ENCODE data around the gene TNFRSF25. TPM values are rescaled to one million over a fixed set of nuclear protein-coding genes. Genes with fewer than 3 reads are reported as not detected.

Gene TNFRSF25
- total RNA-seq, 4 donors from 2014 or later = 53.7 to 168 (median 75.7) TPM

- intact Hi-C loops (cut with DNase I; ENCODE audit: low total_unique reads) = no loop called here
- TF ChIP-seq CTCF (IDR thresholded peaks at IDR 0.05) (no peak), POLR2A (IDR thresholded peaks at IDR 0.05) (no peak)
- DNase-seq (ENCODE audit: low spot score in 2 of 2) = peak in 1 of 2 donors; percentile 54
- 64 to 66% methylated on average over 51 to 61 of the region's 67 CpGs for WGBS, 2 donors
- no peak overlapping the region for H3K4me3 ChIP-seq (ENCODE audit: low read depth, poor library complexity, severe bottlenecking)
Observed at GRCh38 chr1:6471086-6471969, 5.4 kb upstream of the TNFRSF25 start.

GRCh38 chr1:6470132-6471085 lies 4.4 kb upstream of the TNFRSF25 start:
- TF ChIP-seq POLR2A (IDR thresholded peaks at IDR 0.05) (no peak), CTCF (IDR thresholded peaks at IDR 0.05) (no peak)
- intact Hi-C loops (cut with DNase I; ENCODE audit: low total_unique reads) = no loop called here
- H3K4me3 ChIP-seq (ENCODE audit: low read depth, poor library complexity, severe bottlenecking) = no peak overlapping the region
- DNase-seq (ENCODE audit: low spot score in 2 of 2) = no peak
- WGBS, 2 donors = 89 to 90% methylated on average over 42 to 55 of the region's 67 CpGs

GRCh38 chr1:6468729-6469461 lies 2.9 kb upstream of the TNFRSF25 start:
- no peak for DNase-seq (ENCODE audit: low spot score in 2 of 2)
- TF ChIP-seq CTCF (IDR thresholded peaks at IDR 0.05) (no peak), POLR2A (IDR thresholded peaks at IDR 0.05) (no peak)
- H3K4me3 ChIP-seq (ENCODE audit: low read depth, poor library complexity, severe bottlenecking) = no peak overlapping the region
- WGBS, 2 donors = 88 to 89% methylated on average over 13 of the region's 13 CpGs
- intact Hi-C loops (cut with DNase I; ENCODE audit: low total_unique reads) = no loop called here

- DNase-seq (ENCODE audit: low spot score in 2 of 2) = no peak
- TF ChIP-seq POLR2A (IDR thresholded peaks at IDR 0.05) (no peak), CTCF (IDR thresholded peaks at IDR 0.05) (no peak)
- intact Hi-C loops (cut with DNase I; ENCODE audit: low total_unique reads) = no loop called here
- 90 to 91% methylated on average over 28 to 30 of the region's 30 CpGs for WGBS, 2 donors
- H3K4me3 ChIP-seq (ENCODE audit: low read depth, poor library complexity, severe bottlenecking) = no peak overlapping the region
Observed at GRCh38 chr1:6467744-6468688, 2.0 kb upstream of the TNFRSF25 start.
